GM23248 (cell line): ENCODE results near the gene ORM1.

Experiments
- EZH2 ChIP-seq: fragments of 200-600 bp; sonication (generic); IDR thresholded peaks from 2 replicates; pipeline ENCODE4 v1.6.1; 2018; ENCODE audit warnings: antibody characterized with exemption, mild to moderate bottlenecking; ENCODE audit not compliant: insufficient read depth, poor library complexity, severe bottlenecking
- EZH2phosphoT487 ChIP-seq: fragments of 200-600 bp; sonication (generic); IDR thresholded peaks from 2 replicates; pipeline ENCODE4 v1.6.1; 2018; ENCODE audit warnings: antibody characterized with exemption, moderate library complexity, mild to moderate bottlenecking, low read depth; ENCODE audit not compliant: insufficient read depth

- no peak for TF ChIP-seq EZH2
- TF ChIP-seq EZH2phosphoT487 = no peak
These were observed 23.2 kb downstream of the ORM1 start for GRCh38 chr9:114346146-114346545.
